Occipital lobe (tissue), 2 donors: ENCODE data around the gene SAMD9L. TPM values are rescaled to one million over a fixed set of nuclear protein-coding genes. Genes with fewer than 3 reads are reported as not detected.
"Not testable (repeated sequence)": the region's sequence is repeated elsewhere in the genome, so short reads cannot be mapped to it uniquely, and the experiment has no call there.

ENCODE experiments used
- DNase-seq: peaks from one replicate; lab custom pipeline; 2025; lab: John Stamatoyannopoulos, UW
- total RNA-seq: library from RNA; depleted of rRNA; stranded (reverse); fragments of >200 nt; gene quantifications from one replicate; pipeline ENCODE4 v1.2.3, GENCODE V29; 2014

The SAMD9L gene
- total RNA-seq, 1 donor from 2014 or later: 3.7 TPM

DNA sequence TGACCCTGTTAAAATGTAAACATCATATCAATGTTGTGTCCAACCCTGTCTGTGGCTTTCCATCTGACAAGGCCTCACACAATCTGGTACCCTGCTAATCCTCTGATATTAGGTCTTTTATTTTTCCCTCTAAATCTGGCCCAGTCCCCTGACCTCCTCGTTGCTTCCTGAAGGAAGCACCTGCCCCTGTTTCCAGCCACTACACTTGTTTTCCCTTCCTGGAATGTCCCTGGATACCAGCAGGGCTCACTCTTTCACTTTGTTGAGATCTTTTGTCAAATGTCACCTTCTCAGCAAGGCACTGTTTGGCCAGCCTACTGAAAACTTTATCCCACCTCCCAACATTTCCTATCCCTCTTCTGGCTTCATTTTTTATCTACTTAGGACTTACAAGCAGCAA lies 2.1 kb downstream of the SAMD9L start:
- DNase-seq: no peak

DNA sequence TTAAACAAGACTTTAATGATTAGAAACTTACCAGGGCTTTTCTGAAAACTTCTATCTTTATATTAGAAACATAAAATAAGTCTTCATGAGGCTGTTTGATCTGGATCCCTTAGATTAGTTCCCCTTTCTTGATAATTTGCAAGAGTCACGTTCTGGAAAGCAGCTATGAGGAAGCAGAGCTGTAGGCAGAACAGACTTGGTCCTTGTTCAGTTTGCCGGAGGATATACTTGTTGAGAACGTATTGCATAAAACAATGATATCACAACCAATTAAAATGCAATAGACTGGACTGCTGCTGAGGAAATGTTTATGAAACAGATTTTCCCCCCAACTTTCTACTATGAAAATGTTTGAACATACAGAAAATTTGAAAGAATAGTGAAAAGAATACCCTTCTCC lies 2.8 kb downstream of the SAMD9L start:
- DNase-seq: no peak

DNA sequence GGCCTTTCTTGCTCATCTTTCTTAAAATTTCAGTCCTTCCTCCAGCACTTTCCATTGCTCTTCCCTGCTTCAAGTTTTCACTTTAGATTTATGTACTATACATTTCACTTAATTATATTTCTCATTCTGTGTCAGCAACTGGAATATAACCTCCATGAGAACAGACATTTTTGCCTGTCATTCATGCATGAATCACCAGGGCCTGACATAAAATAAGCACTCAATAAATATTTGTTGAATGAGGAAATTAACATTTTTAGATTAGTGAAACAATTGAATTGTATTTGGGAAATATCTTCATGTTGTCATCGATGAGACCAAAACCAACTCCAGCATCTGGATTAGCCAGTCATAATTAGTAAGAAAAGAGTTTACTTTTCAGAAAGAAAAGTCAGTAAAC lies 6.1 kb downstream of the SAMD9L start:
- no peak for DNase-seq

DNA sequence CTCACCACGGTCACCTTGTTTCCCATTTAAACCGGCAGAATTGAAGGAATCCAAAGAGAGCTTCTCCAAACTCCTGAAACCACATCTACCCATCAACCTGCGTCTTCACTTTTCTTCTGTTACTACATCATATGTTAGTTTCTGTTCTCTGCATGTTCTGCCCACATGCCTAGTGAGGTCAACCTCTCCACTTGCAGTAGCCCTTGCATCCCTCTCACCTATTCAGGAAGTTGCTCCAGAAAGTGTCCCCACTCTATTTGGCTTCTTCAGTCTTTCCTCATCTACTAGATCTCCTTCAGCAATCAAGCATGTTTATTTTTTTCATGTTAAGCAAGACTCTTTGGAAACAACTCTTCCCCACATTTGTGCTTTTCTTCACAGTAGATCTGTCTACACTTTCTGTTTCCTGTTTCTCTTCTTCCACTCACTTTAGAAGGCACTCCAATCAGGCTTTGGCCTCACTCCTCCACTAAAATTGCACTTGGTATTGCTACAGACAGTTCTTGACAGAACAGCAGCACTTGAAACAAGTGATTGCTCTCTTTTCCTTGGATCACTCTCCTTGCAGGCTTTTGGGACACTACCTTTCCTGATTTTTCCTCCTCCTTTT lies 7.5 kb downstream of the SAMD9L start:
- DNase-seq: no peak

DNA sequence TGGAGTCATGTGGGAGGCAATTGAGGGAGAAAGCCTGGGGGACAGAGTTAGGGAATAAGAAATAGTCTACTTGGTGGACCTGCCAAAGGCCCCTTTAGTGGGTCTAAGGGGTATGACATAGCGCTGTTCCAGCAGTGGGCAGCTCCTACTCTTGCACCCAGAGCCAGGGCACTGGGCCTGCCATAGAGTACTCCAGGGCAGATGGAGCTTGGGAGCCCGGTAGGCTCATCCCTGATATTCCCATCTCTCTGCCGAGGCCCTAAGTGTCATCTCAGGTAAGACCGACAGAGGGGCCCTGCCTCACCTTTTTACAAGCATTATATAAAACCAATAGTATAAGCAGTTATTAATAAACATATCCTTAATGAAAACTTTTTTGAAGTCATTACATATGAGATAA lies 9.6 kb downstream of the SAMD9L start:
- no peak for DNase-seq

DNA sequence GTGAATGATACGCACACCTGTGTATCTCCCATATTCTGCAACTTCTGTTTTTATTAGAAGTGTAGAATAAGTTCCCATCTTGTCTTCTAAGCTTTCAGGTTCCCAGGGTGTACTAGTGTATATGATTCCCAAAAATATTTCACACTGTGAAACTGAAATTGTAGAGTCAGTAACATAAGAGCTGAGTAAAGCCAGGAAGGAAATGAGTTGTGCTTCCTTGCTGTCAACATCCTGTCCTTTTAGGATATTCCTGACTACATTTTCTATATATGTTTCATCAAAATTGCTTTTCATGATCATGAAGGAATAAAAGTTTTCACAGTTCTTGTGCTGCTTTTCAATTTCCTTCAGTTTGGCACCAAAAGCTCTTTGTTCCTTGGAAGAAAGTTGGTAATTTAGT lies 15.2 kb downstream of the SAMD9L start:
- DNase-seq: no peak

DNA sequence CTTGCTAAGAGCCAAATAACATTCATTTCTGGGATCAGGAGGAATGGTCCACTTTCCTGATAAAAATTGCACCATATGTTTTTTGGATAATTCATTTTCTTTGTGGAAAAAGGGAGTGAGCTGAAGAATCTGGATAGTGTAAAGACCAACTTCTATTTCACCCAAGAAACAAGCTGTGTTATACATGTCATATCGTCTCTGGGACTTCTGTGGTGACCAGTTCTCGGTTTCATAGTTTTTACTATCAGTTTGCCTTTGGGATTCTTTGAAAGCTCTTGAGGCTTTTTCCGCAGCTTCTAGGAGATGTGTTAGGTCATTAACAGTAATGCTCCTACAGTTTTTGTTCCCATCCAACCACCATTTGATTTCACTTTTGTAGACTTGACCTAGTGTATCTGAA lies 16.0 kb downstream of the SAMD9L start:
- DNase-seq: no peak

DNA sequence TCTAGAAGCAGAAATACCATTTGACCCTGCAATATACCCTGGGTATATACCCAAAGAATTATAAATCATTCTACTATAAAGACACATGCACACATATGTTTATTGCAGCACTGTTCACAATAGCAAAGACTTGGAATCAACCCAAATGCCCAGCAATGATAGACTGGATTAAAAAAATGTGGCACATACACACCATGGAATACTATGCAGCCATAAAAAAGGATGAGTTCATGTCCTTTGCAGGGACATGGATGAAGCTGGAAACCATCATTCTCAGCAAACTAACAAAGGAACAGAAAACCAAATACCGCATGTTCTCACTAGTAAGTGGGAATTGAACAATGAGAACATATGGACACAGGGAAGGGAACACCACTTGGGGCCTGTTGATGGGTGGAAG lies 21.2 kb downstream of the SAMD9L start:
- DNase-seq: not testable (repeated sequence)

DNA sequence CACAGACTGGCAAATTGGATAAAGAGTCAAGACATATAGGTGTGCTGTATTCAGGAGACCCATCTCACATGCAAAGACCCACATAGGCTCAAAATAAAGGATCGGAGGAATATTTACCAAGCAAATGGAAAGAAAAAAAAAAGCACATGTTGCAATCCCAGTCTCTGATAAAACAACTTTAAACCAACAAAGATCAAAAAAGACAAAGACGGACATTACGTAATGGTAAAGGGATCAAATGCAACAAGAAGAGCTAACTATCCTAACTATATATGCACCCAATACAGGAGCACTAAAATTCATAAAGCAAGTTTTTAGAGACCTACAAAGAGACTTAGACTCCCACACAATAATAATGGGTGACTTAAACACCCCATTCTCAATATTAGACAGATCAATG lies 24.7 kb downstream of the SAMD9L start:
- DNase-seq: not testable (repeated sequence)

DNA sequence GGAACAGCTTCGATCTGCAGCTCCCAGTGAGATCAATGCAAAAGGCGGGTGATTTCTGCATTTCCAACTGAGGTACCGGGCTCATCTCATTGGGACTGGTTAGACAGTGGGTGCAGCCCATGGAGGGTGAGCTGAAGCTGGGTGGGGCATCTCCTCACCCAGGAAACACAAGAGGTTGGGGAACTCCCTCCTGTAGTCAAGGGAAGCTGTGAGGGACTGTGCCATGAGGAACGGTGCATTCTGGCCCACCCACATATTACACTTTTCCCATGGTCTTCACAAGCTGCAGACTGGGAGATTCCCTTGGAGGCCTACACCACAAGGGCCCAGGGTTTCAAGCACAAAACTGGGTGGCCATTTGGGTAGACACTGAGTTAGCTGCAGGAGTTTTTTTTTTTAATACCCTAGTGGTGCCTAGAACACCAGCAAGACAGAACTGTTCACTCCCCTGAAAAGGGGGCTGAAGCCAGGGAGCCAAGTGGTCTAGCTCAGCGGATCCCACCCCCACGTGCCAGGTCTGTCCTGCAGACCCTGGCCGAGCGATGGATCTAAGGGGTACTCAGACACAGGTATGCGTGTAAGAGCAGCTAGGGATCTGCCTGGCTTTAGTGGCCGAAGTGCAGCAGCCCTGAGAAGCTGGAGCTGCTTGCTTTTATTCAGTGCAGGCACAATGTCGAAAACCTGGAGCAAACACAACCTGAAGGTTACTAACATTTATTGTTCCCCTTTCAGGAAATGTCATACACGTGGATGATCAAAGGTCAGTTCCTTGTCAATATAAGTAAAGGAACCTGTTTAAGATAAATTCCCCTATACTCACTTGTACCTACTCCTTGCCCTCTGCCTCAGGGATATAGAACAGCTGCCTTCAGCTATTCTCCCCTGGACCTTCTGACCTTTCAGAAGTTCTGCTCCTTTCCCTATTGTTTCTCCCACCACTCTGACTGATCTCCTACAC lies 27.3 kb downstream of the SAMD9L start:
- no peak for DNase-seq

DNA sequence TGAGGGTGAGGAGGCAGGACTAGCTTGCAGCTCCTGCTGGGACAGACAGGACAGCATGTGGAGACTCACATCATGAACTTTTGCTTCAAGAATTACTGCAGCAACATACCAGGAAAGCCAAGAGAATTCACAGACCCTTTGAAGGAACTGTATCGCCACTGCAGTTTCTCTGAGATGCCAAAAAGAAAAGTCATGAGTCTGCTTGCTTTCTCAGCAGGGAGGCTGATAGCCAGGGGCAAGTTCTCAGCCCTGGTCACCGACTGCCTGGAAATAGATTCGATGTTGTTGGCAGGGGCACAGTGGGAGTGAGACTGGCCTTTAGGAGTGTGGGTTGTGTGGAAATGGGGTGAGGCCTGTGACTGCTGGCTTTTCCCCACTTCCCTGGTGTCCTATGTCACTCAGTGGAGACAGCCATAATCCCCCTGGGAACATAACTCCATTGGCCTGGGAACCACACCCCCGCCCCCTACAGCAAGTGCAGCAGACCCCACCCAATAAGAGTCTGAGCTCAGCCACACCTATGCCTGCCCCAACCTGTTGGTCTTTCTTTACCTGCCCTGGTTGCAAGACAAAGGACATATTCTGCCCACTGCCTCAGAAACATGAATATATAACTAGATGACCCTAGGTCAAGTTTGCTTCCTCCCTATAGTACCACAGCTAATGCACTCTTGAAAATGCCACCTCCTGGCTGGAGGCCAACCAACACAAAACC lies 28.8 kb downstream of the SAMD9L start:
- DNase-seq: no peak

DNA sequence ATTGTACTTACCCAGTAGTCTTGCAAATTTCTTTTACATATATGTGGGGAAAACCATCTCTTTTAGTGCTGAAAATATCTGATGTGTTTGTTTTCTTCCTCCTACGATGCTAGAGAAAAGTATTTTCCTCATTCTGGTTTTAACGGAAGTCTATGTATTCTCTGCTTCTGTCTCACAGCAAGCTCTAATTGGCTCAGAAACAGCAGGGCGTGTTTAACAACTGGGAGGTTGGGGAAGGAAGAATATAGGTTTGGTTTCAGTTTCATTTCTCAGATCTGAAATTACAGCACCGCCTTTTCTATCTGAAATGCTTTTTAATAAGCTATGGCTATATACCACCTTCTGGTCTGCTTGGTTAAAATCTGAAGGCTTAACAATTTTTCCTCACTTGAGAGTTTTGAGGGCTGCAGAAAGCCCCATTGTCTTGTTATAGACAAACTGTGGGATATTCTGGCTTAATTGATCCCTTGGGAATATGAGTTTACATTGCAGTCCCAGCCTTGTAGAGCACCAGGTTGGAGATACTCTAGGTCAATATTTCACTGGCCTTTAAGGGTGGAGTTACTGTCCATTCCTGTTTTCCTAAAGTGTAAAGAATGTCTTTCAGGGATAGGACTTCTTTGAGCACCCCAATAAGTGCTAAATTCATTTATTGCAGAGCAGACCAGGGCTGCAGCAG lies 30.2 kb downstream of the SAMD9L start, which contains the start of gene SAMD9:
Gene SAMD9, minus strand, starts transcription at position 128 of the 679 bp plus-strand sequence. CDS start 11,882 bp downstream, outside the sequence.
- DNase-seq: no peak

DNA sequence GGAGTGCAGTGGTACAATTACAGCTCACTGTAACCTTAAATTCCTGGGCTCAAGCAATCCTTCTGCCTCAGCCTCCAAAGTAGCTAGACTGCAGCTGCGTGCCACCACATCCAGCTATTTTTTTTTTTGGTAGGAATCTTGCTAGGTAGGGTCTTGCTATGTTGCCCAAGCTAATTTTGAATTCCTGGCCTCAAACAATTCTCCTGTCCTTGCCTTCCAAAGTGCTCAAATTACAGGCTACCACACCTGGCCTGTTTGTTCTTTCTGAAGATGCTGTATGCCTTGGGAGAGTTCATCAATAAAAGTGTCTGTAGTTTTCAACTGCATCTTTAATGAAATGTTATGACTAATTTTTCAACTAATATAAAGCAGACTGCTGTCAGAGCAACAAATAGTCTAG lies 30.9 kb downstream of the SAMD9L start:
- no peak for DNase-seq

DNA sequence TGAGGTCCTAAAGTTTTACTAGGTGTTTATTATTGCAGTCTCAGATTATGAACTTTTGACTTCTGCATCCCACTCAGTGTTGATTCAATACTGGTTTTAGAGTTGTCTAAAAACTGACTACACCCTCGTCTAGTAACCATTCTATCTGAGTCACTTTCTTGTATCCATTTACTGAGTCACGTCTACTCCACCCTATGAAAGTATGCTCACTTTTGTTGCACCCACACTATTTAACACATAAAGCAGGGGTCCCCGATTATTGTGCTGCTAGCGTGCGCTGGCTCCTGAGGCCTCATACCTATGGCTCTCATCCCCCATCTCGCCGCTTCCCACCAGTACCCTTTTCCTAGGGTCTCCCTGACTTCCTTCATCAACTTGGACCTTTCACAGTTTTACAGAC lies 32.4 kb downstream of the SAMD9L start:
- DNase-seq: no peak

DNA sequence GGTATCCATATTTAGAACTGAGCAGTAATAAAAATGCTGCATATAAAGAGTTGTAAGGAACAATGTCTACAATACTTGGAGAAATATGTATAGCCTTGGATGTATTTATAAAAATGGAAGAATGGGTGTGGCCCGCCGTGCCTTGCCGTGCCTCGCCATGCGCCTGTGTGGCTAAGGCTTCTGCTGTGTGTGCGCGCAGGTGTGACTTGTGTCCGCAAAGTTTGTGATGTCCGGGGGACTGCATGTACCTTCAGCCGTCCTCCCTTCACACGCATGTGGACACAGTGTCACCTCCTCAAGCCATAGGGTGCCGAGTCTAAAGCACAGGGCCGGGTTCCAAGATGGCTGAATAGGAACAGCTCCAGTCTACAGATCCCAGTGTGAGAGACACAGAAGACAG lies 40.2 kb downstream of the SAMD9L start:
- no peak for DNase-seq

DNA sequence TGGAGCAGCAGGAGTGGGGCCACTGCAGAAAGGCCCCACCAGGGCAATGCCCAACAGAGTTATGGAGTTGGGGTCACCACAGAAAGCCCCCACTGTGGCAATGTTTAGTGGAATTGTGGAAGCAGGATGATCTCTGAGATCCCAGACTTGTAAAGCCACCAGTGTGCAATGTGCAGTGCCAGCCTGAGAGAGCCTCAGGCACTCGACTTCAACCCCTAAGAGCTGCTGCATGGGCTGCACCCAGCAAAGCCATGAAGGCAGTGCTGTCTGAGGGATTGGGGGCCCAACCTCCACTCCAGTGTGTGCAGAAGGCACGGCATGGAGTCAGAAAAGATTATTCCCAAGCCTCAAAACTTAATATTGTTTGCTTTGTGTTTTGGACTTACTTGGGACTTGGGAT lies 50.8 kb downstream of the SAMD9L start:
- DNase-seq: no peak

DNA sequence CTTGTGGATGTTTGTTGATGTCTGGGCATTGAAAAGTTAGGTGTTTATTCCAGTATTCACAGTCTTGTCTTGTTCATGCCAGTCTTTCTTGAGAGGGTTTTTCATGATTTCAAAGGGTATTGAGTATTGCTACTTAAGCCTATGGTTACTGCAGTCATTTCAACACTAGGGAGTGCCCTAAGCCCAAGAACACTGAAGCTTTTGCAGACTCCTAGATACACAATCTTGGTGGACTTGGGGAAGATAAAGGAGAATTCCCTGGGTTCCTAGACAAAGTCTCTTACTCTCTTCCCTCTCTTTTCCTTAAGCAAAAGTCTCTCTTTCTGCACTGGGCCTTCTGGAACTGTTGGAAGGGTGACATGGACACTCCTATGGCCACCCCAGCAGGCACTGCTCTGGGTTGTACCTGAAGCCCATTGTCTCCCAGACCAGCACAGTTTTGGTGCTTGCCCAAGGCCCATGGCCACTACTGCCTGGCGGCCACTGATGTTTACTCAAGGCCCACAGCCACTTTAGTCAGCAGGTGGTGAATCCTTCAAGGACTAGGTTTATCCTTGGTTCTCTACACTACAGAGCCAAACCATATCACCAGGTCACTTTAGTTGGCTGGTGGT lies 55.3 kb downstream of the SAMD9L start:
- DNase-seq: no peak
